SK-N-SH treated with all-trans-retinoic acid at 6 μM for 48 hours (cell line): ENCODE data around the gene TLDC2.
A peak's percentile ranks its signal among the peaks of the same experiment; 100 is the strongest.

ENCODE experiments used
- ATAC-seq: fragments of 200-7000 bp; cut with Tn5 transposase; 3 replicates; pipeline ENCODE4 v1.9.1; 2020; ENCODE audit warnings: mild to moderate bottlenecking, moderate library complexity
- ARNTL ChIP-seq: fragments of 450-650 bp; formaldehyde crosslinking; IDR thresholded peaks from 2 replicates; pipeline ENCODE4 v1.5.0; 2020; ENCODE audit warnings: low read depth, mild to moderate bottlenecking, moderate library complexity, borderline replicate concordance
- BACH2 ChIP-seq: fragments of 250-450 bp; sonication (Bioruptor Pico); IDR thresholded peaks from 2 replicates; pipeline ENCODE4 v1.9.0; 2021; ENCODE audit warnings: mild to moderate bottlenecking, borderline replicate concordance
- CSDC2 ChIP-seq: fragments of 250-450 bp; sonication (Bioruptor Pico); IDR thresholded peaks from 2 replicates; pipeline ENCODE4 v1.5.0; 2020; ENCODE audit warnings: mild to moderate bottlenecking, moderate library complexity
- ESRRG ChIP-seq: fragments of 250-450 bp; sonication (Bioruptor Pico); IDR thresholded peaks from 2 replicates; pipeline ENCODE4 v1.6.1; 2021; ENCODE audit warnings: mild to moderate bottlenecking
- ISL1 ChIP-seq: fragments of 250-450 bp; sonication (Bioruptor Pico); IDR thresholded peaks from 2 replicates; pipeline ENCODE4 v2.1.2; 2022; ENCODE audit warnings: mild to moderate bottlenecking, moderate library complexity
- OSR1 ChIP-seq: fragments of 250-450 bp; sonication (Bioruptor Pico); IDR thresholded peaks from 2 replicates; pipeline ENCODE4 v1.8.0; 2022; ENCODE audit warnings: moderate library complexity, mild to moderate bottlenecking, inconsistent platforms
- PATZ1 ChIP-seq: fragments of 250-450 bp; sonication (Bioruptor Pico); IDR thresholded peaks from 2 replicates; pipeline ENCODE4 v1.8.0; 2020; ENCODE audit warnings: mild to moderate bottlenecking, moderate library complexity, borderline replicate concordance
- POU6F1 ChIP-seq: fragments of 250-450 bp; sonication (Bioruptor Pico); IDR thresholded peaks from 2 replicates; pipeline ENCODE4 v1.8.0; 2021; ENCODE audit warnings: low read depth, mild to moderate bottlenecking, moderate library complexity, borderline replicate concordance
- PPARA ChIP-seq: fragments of 250-450 bp; sonication (Bioruptor Pico); IDR thresholded peaks from 2 replicates; pipeline ENCODE4 v1.5.0; 2020; ENCODE audit warnings: mild to moderate bottlenecking, borderline replicate concordance
- RARB ChIP-seq: fragments of 250-450 bp; sonication (Bioruptor Pico); IDR thresholded peaks from 2 replicates; pipeline ENCODE4 v1.8.0; 2021; ENCODE audit warnings: mild to moderate bottlenecking, moderate library complexity
- SNAI2 ChIP-seq: fragments of 250-450 bp; sonication (Bioruptor Pico); IDR thresholded peaks from 2 replicates; pipeline ENCODE4 v1.5.0; 2020; ENCODE audit warnings: mild to moderate bottlenecking, moderate library complexity
- TCF4 ChIP-seq: fragments of 250-450 bp; sonication (Bioruptor Pico); IDR thresholded peaks from 2 replicates; pipeline ENCODE4 v1.8.0; 2021; ENCODE audit warnings: mild to moderate bottlenecking, moderate library complexity, borderline replicate concordance
- TOX ChIP-seq: fragments of 250-450 bp; sonication (Bioruptor Pico); IDR thresholded peaks from 2 replicates; pipeline ENCODE4 v1.8.0; 2021; ENCODE audit warnings: mild to moderate bottlenecking, moderate library complexity, borderline replicate concordance
- ZC3H10 ChIP-seq: fragments of 250-450 bp; sonication (Bioruptor Pico); IDR thresholded peaks from 2 replicates; pipeline ENCODE4 v1.5.1; 2021; ENCODE audit warnings: mild to moderate bottlenecking, moderate library complexity
- ZFP3 ChIP-seq: fragments of 250-450 bp; sonication (Bioruptor Pico); IDR thresholded peaks from 2 replicates; pipeline ENCODE4 v1.5.0; 2020; ENCODE audit warnings: mild to moderate bottlenecking, moderate library complexity
- ZFP30 ChIP-seq: fragments of 450-650 bp; formaldehyde crosslinking; IDR thresholded peaks from 2 replicates; pipeline ENCODE4 v1.5.0; 2022; ENCODE audit warnings: mild to moderate bottlenecking, moderate library complexity
- ZNF565 ChIP-seq: fragments of 450-650 bp; formaldehyde crosslinking; conservative IDR thresholded peaks from 2 replicates; pipeline ENCODE4 v1.5.0; 2020; ENCODE audit warnings: low read depth, mild to moderate bottlenecking, moderate library complexity
- ZNF70 ChIP-seq: fragments of 450-650 bp; formaldehyde crosslinking; IDR thresholded peaks from 2 replicates; pipeline ENCODE4 v1.5.0; 2020; ENCODE audit warnings: mild to moderate bottlenecking, moderate library complexity
- ZNF8 ChIP-seq: fragments of 450-650 bp; formaldehyde crosslinking; IDR thresholded peaks from 2 replicates; pipeline ENCODE4 v1.5.0; 2020; ENCODE audit warnings: mild to moderate bottlenecking, moderate library complexity
- TF ChIP-seq, protein P1 (sequence below): fragments of 250-450 bp; sonication (Bioruptor Pico); IDR thresholded peaks from 2 replicates; pipeline ENCODE4 v1.5.1; 2021; ENCODE audit warnings: mild to moderate bottlenecking, moderate library complexity
- TF ChIP-seq, protein P2 (sequence below): fragments of 250-450 bp; sonication (Bioruptor Pico); IDR thresholded peaks from 2 replicates; pipeline ENCODE4 v1.5.0; 2020; ENCODE audit warnings: mild to moderate bottlenecking, moderate library complexity
- TF ChIP-seq, protein P3 (sequence below): fragments of 250-450 bp; sonication (Bioruptor Pico); IDR thresholded peaks from 2 replicates; pipeline ENCODE4 v1.5.1; 2020; ENCODE audit warnings: low read depth, mild to moderate bottlenecking, moderate library complexity

Gene TLDC2

DNA sequence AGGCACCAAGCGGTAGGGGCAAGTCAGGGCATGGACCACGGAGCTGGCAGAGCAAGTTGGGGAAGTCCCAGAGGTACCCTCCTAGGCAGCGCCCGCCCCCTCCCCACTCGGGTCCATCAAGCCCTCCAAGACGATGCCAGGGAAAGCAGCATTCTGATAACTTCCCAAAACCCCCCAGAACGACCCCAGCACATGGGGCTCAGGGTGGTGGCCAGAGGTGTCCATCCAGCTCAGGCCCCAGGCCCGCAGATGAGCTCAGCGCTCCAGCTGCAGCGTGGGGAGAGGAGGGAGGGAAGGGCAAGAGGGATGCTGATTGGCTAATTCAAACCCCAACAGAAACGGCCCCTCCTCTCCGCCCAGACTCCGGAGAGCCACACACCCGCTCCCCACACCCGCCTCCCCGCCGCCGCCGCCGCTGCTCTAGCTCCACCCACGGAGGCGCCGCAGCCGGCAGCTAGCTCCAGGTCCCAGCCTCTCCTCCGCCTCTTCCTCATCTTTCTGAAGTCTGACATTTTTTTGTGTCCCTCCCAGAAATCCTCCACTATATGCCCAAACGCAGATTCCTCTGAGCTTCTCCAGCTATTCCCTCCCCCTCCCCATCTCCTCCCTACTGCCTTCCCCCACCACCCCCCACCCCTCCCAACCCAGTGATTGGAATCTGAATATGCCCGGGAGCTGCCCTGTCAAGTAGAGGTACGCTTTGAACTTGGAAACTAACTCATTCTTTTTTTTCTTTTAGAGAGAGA, 40.3 kb upstream of the TLDC2 start:
- TF ChIP-seq TOX (CRISPR knock-in tag): no peak
- TF ChIP-seq ZNF565 (CRISPR knock-in tag): no peak
- TF ChIP-seq POU6F1 (CRISPR knock-in tag): no peak
- TF ChIP-seq OSR1 (CRISPR knock-in tag): no peak
- no peak for TF ChIP-seq RARB (CRISPR knock-in tag)
- TF ChIP-seq PPARA (CRISPR knock-in tag): no peak
- TF ChIP-seq ESRRG: no peak
- TF ChIP-seq BACH2: no peak
- TF ChIP-seq, protein P1, sequence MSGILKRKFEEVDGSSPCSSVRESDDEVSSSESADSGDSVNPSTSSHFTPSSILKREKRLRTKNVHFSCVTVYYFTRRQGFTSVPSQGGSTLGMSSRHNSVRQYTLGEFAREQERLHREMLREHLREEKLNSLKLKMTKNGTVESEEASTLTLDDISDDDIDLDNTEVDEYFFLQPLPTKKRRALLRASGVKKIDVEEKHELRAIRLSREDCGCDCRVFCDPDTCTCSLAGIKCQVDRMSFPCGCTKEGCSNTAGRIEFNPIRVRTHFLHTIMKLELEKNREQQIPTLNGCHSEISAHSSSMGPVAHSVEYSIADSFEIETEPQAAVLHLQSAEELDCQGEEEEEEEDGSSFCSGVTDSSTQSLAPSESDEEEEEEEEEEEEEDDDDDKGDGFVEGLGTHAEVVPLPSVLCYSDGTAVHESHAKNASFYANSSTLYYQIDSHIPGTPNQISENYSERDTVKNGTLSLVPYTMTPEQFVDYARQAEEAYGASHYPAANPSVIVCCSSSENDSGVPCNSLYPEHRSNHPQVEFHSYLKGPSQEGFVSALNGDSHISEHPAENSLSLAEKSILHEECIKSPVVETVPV: no peak
- TF ChIP-seq, protein P2, sequence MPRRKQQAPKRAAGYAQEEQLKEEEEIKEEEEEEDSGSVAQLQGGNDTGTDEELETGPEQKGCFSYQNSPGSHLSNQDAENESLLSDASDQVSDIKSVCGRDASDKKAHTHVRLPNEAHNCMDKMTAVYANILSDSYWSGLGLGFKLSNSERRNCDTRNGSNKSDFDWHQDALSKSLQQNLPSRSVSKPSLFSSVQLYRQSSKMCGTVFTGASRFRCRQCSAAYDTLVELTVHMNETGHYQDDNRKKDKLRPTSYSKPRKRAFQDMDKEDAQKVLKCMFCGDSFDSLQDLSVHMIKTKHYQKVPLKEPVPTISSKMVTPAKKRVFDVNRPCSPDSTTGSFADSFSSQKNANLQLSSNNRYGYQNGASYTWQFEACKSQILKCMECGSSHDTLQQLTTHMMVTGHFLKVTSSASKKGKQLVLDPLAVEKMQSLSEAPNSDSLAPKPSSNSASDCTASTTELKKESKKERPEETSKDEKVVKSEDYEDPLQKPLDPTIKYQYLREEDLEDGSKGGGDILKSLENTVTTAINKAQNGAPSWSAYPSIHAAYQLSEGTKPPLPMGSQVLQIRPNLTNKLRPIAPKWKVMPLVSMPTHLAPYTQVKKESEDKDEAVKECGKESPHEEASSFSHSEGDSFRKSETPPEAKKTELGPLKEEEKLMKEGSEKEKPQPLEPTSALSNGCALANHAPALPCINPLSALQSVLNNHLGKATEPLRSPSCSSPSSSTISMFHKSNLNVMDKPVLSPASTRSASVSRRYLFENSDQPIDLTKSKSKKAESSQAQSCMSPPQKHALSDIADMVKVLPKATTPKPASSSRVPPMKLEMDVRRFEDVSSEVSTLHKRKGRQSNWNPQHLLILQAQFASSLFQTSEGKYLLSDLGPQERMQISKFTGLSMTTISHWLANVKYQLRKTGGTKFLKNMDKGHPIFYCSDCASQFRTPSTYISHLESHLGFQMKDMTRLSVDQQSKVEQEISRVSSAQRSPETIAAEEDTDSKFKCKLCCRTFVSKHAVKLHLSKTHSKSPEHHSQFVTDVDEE (CRISPR knock-in tag): no peak
- no peak for TF ChIP-seq ZNF8
- no peak for TF ChIP-seq ZFP3 (CRISPR knock-in tag)
- TF ChIP-seq ZFP30: no peak
- TF ChIP-seq ZC3H10 (CRISPR knock-in tag): no peak
- no peak for TF ChIP-seq ISL1 (CRISPR knock-in tag)
- TF ChIP-seq, all 23 proteins: peak for 0
- ATAC-seq: peak; percentile 97

DNA sequence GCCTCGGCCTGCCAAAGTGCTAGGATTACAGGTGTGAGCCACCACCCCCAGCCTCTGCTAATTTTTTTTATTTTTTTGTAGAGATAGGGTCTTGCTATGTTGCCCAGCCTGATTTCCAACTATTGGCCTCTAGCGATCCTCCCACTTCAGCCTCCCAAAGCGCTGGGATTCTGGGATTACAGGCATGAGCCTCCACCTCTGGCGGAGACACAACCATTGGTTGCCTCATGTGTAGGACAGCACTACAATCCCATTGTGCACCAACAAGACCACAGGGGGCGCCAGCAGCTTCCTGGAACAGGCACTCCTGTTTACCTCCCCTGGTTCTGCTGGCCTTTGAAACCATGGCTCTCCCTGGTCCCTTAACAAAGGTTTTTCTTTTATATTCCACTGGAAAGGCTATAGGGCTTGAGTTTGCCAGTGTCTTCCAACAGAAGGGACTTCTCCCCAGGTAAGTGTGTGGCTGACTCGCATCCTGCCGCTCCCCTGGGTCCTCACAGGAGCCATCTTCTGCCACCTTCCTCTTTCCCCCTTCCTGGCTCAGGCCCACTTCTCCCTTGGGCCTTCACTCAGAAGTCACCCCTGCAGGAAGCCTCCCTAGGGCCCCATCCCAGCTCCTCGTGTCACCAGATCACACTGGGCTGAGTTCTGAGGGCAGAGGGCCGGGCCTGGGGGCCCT, 39.2 kb upstream of the TLDC2 start:
- ATAC-seq: peak; percentile 72
- TF ChIP-seq SNAI2 (CRISPR knock-in tag) (no peak), PPARA (CRISPR knock-in tag) (no peak), TCF4 (CRISPR knock-in tag) (no peak), ZNF565 (CRISPR knock-in tag) (no peak), ZNF70 (no peak), ZC3H10 (CRISPR knock-in tag) (no peak), ARNTL (CRISPR knock-in tag) (no peak), TOX (CRISPR knock-in tag) (no peak), CSDC2 (CRISPR knock-in tag) (no peak), POU6F1 (CRISPR knock-in tag) (no peak), PATZ1 (CRISPR knock-in tag) (no peak), ZFP30 (no peak), ZNF8 (no peak), ZFP3 (CRISPR knock-in tag) (no peak), BACH2 (no peak), ESRRG (no peak)
- TF ChIP-seq, protein P1: no peak
- TF ChIP-seq, protein P3, sequence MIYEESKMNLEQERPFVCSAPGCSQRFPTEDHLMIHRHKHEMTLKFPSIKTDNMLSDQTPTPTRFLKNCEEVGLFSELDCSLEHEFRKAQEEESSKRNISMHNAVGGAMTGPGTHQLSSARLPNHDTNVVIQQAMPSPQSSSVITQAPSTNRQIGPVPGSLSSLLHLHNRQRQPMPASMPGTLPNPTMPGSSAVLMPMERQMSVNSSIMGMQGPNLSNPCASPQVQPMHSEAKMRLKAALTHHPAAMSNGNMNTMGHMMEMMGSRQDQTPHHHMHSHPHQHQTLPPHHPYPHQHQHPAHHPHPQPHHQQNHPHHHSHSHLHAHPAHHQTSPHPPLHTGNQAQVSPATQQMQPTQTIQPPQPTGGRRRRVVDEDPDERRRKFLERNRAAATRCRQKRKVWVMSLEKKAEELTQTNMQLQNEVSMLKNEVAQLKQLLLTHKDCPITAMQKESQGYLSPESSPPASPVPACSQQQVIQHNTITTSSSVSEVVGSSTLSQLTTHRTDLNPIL (CRISPR knock-in tag): no peak
- TF ChIP-seq, protein P2 (CRISPR knock-in tag): no peak
